ENCODE measurements around the gene FCGR1A. TPM values are rescaled to one million over a fixed set of nuclear protein-coding genes. Genes with fewer than 3 reads are reported as not detected.

Gene FCGR1A
- total RNA-seq, 1 experiment from 2014 or later = not detected

Other genes starting within 250 kb of the FCGR1A start
- not detected in 2 replicates for gene PPIAL4C, start 198.8 kb upstream of the FCGR1A start, total RNA-seq (2022)
- gene BOLA1, start 116.9 kb downstream of the FCGR1A start, total RNA-seq (2022) = 17.4 and 22.4 TPM in 2 replicates
- 0.12 TPM in 1 of 2 replicates, not detected in the other for gene SV2A, start 135.2 kb downstream of the FCGR1A start, total RNA-seq (2022)
- gene SF3B4, start 145.1 kb downstream of the FCGR1A start, total RNA-seq (2022) = 79.2 and 99.2 TPM in 2 replicates
- 23.8 and 33.5 TPM in 2 replicates for gene MTMR11, start 154.2 kb downstream of the FCGR1A start, total RNA-seq (2022)
- gene OTUD7B, start 228.0 kb downstream of the FCGR1A start, total RNA-seq (2022) = 44.3 and 47.4 TPM in 2 replicates